HepG2 (cell line): ENCODE measurements around the gene MCEE. TPM values are rescaled to one million over a fixed set of nuclear protein-coding genes. Genes with fewer than 3 reads are reported as not detected.

Experiments used
- GTF3A ChIP-seq: sonication (generic); formaldehyde crosslinking; conservative IDR thresholded peaks from 2 replicates; pipeline ENCODE4 v1.4.0; 2020; ENCODE audit warnings: mild to moderate bottlenecking, missing genetic modification reagents
- HBP1 ChIP-seq: IDR thresholded peaks from 2 replicates; pipeline ENCODE4 v1.6.1; 2016; ENCODE audit warnings: low read depth, control low read depth
- HMGXB3 ChIP-seq: sonication (generic); formaldehyde crosslinking; IDR thresholded peaks from 2 replicates; pipeline ENCODE4 v1.4.0; 2020; ENCODE audit warnings: missing genetic modification reagents, borderline replicate concordance
- IRF9 ChIP-seq: sonication (generic); formaldehyde crosslinking; IDR thresholded peaks from 2 replicates; pipeline ENCODE4 v1.8.0; 2022; ENCODE audit warnings: missing genetic modification reagents, mild to moderate bottlenecking, borderline replicate concordance
- MEIS2 ChIP-seq: sonication (generic); formaldehyde crosslinking; IDR thresholded peaks from 2 replicates; pipeline ENCODE4 v1.9.0; 2021; ENCODE audit warnings: mild to moderate bottlenecking, missing genetic modification reagents
- MLLT10 ChIP-seq: sonication (generic); formaldehyde crosslinking; IDR thresholded peaks from 2 replicates; pipeline ENCODE4 v1.4.0; 2020; ENCODE audit warnings: missing genetic modification reagents
- NFE2 ChIP-seq: sonication (generic); formaldehyde crosslinking; IDR thresholded peaks from 2 replicates; pipeline ENCODE4 v1.4.0; 2020; ENCODE audit warnings: missing genetic modification reagents
- RXRA ChIP-seq: sonication (generic); formaldehyde crosslinking; IDR thresholded peaks from 2 replicates; pipeline ENCODE4 v1.5.1; 2020; ENCODE audit warnings: missing genetic modification reagents
- SETDB1 ChIP-seq: sonication (generic); formaldehyde crosslinking; IDR thresholded peaks from 2 replicates; pipeline ENCODE4 v1.5.1; 2020; ENCODE audit warnings: missing genetic modification reagents, mild to moderate bottlenecking, borderline replicate concordance
- TFE3 ChIP-seq: IDR thresholded peaks from 2 replicates; pipeline ENCODE4 v1.6.1; 2016
- U2AF1 ChIP-seq: fragments of 200-400 bp; formaldehyde crosslinking; optimal IDR thresholded peaks from 2 replicates; pipeline ENCODE3; 2017; ENCODE audit warnings: mild to moderate bottlenecking, low read depth, low read length
- ZBTB26 ChIP-seq: IDR thresholded peaks from 2 replicates; pipeline ENCODE4 v1.6.1; 2016; ENCODE audit warnings: missing compliant biosample characterization, missing genetic modification reagents, borderline replicate concordance
- ZBTB8A ChIP-seq: sonication (generic); formaldehyde crosslinking; IDR thresholded peaks from 2 replicates; pipeline ENCODE4 v1.4.0; 2020; ENCODE audit warnings: mild to moderate bottlenecking, low read depth, missing genetic modification reagents, borderline replicate concordance
- ZNF3 ChIP-seq: IDR thresholded peaks from 2 replicates; pipeline ENCODE4 v1.7.0; 2017; ENCODE audit warnings: inconsistent platforms
- ZNF34 ChIP-seq: sonication (generic); formaldehyde crosslinking; IDR thresholded peaks from 2 replicates; pipeline ENCODE4 v1.4.0; 2020; ENCODE audit warnings: mild to moderate bottlenecking, missing genetic modification reagents, borderline replicate concordance
- ZNF460 ChIP-seq: sonication (generic); formaldehyde crosslinking; IDR thresholded peaks from 2 replicates; pipeline ENCODE4 v1.5.1; 2020; ENCODE audit warnings: missing genetic modification reagents, mild to moderate bottlenecking, borderline replicate concordance
- ZNF570 ChIP-seq: sonication (generic); formaldehyde crosslinking; IDR thresholded peaks from 2 replicates; pipeline ENCODE4 v1.4.0; 2020; ENCODE audit warnings: mild to moderate bottlenecking, missing genetic modification reagents, borderline replicate concordance
- ZNF891 ChIP-seq: sonication (generic); formaldehyde crosslinking; IDR thresholded peaks from 2 replicates; pipeline ENCODE4 v1.5.0; 2020; ENCODE audit warnings: mild to moderate bottlenecking, missing genetic modification reagents
- polyA plus RNA-seq, 8 experiments: library from polyadenylated mRNA; depleted of rRNA in 3 of 8; stranded (reverse) in 7 of 8; unstranded in 1 of 8; fragments of >200 nt; fragmentation: Illumina TruSeq in 4 of 8; extraction: Trizol in 4 of 8; gene quantifications; 2 replicates each; pipeline versions ENCODE4 v1.2.1 to v1.2.3, GENCODE V29; 2011 to 2016; ENCODE audit warnings: low read depth in 4 of 8, missing spikeins in 1 of 8, mixed read lengths in 1 of 8; ENCODE audit not compliant: insufficient read depth in 1 of 8
- total RNA-seq, 5 experiments: library from RNA; depleted of rRNA; stranded (reverse); fragments of >200 nt; fragmentation: Illumina TruSeq; extraction: Trizol; gene quantifications; 2 replicates each; pipeline ENCODE4 v1.2.3, GENCODE V29; 2016; ENCODE audit warnings: low read depth in 1 of 5

The MCEE gene
- total and polyA plus RNA-seq, 2 of the 13 experiments (the other 11 are each of a cell fraction or from before 2014, with no cell fraction given) = 32.0 to 66.9 TPM

- TF ChIP-seq HBP1 (CRISPR knock-in tag) (peak; percentile 92), ZNF570 (CRISPR knock-in tag) (no peak; the same call in 1 of the 2 replicates), IRF9 (CRISPR knock-in tag) (peak; percentile 86), ZBTB8A (CRISPR knock-in tag) (peak; percentile 43), MLLT10 (CRISPR knock-in tag) (no peak), NFE2 (CRISPR knock-in tag) (peak; percentile 33; the same call in 1 of the 2 replicates), MEIS2 (CRISPR knock-in tag) (peak; percentile 70), RXRA (CRISPR knock-in tag) (peak; percentile 86), U2AF1 (peak; percentile 67), SETDB1 (no peak; the same call in 1 of the 2 replicates), ZNF3 (CRISPR knock-in tag) (no peak; the same call in 1 of the 2 replicates), GTF3A (CRISPR knock-in tag) (peak; percentile 98; the same call in 1 of the 2 replicates), ZNF891 (CRISPR knock-in tag) (no peak; the same call in none of the 2 replicates), ZNF34 (peak; percentile 93; the same call in 1 of the 2 replicates), HMGXB3 (CRISPR knock-in tag) (peak; percentile 88), ZNF460 (CRISPR knock-in tag) (no peak), TFE3 (CRISPR knock-in tag) (peak; percentile 96), ZBTB26 (CRISPR knock-in tag) (no peak; the same call in none of the 2 replicates)
Observed at GRCh38 chr2:71068218-71069035, 61.6 kb downstream of the MCEE start, which contains the start of gene NAGK (continued).
